A673 (cell line): ENCODE results near the gene MSI2. TPM values are rescaled to one million over a fixed set of nuclear protein-coding genes. Genes with fewer than 3 reads are reported as not detected.

Source experiments
- BruUV-seq: library from RNA; stranded (reverse); fragments of 400-500 nt; replicated peaks from 2 replicates; lab custom pipeline; 2021; lab: Mats Ljungman, UMichigan
- CTCF ChIA-PET: fragments of 300-600 bp; sonication (Branson Sonifier 250); formaldehyde crosslinking; loops from one replicate; lab custom pipeline; 2022; ENCODE audit warnings: antibody characterized with exemption; lab: Charles Lee
- POLR2A ChIA-PET: fragments of 300-600 bp; sonication (Branson Sonifier 250); formaldehyde crosslinking; loops from one replicate; lab custom pipeline; 2022; ENCODE audit warnings: antibody characterized with exemption; ENCODE audit not compliant: low non-redundant PET; lab: Charles Lee
- DNase-seq: peaks from one replicate; pipeline ENCODE4 v3.0.0-alpha.2; 2015; ENCODE audit warnings: low spot score
- H3K27ac ChIP-seq: fragments of 200-600 bp; sonication (generic); 2 replicates; pipeline ENCODE4 v1.5.1; 2016; ENCODE audit warnings: mixed run types, low read depth, mild to moderate bottlenecking, mixed read lengths, antibody characterized with exemption, low read length; ENCODE audit not compliant: poor library complexity, severe bottlenecking
- H3K27me3 ChIP-seq: fragments of 200-600 bp; sonication (generic); replicated peaks from 2 replicates; pipeline ENCODE4 v1.6.1; 2017; ENCODE audit warnings: mixed run types, low read depth, mild to moderate bottlenecking, mixed read lengths, antibody characterized with exemption, low read length; ENCODE audit not compliant: insufficient read depth, poor library complexity
- H3K36me3 ChIP-seq: fragments of 200-600 bp; sonication (generic); 2 replicates; pipeline ENCODE4 v1.6.1; 2016; ENCODE audit warnings: mixed run types, mild to moderate bottlenecking, mixed read lengths, antibody characterized with exemption, low read length; ENCODE audit not compliant: insufficient read depth, poor library complexity, severe bottlenecking
- H3K4me1 ChIP-seq: fragments of 200-600 bp; sonication (generic); 2 replicates; pipeline ENCODE4 v1.6.1; 2017; ENCODE audit warnings: mixed run types, mild to moderate bottlenecking, mixed read lengths, antibody characterized with exemption, low read length; ENCODE audit not compliant: insufficient read depth, poor library complexity, severe bottlenecking
- H3K4me3 ChIP-seq: fragments of 200-600 bp; sonication (generic); 2 replicates; pipeline ENCODE4 v1.5.1; 2016; ENCODE audit warnings: low read depth, mixed run types, mild to moderate bottlenecking, mixed read lengths, low read length; ENCODE audit not compliant: poor library complexity, severe bottlenecking
- H3K9me3 ChIP-seq: fragments of 200-600 bp; sonication (generic); 2 replicates; pipeline ENCODE4 v1.6.1; 2016; ENCODE audit warnings: mixed run types, low read depth, mild to moderate bottlenecking, mixed read lengths, antibody characterized with exemption, low read length; ENCODE audit not compliant: poor library complexity, severe bottlenecking
- EZH2 ChIP-seq: fragments of 200-600 bp; sonication (generic); IDR thresholded peaks from 2 replicates; pipeline ENCODE4 v1.6.1; 2017; ENCODE audit warnings: borderline replicate concordance, low read depth, mild to moderate bottlenecking, mixed read lengths, antibody characterized with exemption, low read length; ENCODE audit not compliant: poor library complexity, severe bottlenecking
- intact Hi-C: fragments of 100-400 bp; cut with micrococcal nuclease; formaldehyde crosslinking; loops from one replicate; pipeline ENCODE4 v1.10.0; 2022; ENCODE audit not compliant: unreplicated experiment
- total RNA-seq: library from RNA; stranded (reverse); gene quantifications from 2 replicates; pipeline ENCODE4 v1.2.3, GENCODE V29; 2021
- TF ChIP-seq, protein P1 (sequence below): fragments of 300-800, 200-600 bp; sonication (generic); conservative IDR thresholded peaks from 2 replicates; pipeline ENCODE4 v1.5.1; 2017; ENCODE audit warnings: low read depth, mild to moderate bottlenecking, antibody characterized with exemption, low read length, moderate library complexity, mixed read lengths

MSI2 gene
- total RNA-seq, 1 experiment from 2014 or later = 108 TPM

- DNase-seq = no peak
- no peaks in the 10 kb centered on the region for H3K27me3 ChIP-seq
- CTCF ChIA-PET = no interaction called here
- intact Hi-C loops = no loop called here
- H3K4me1 ChIP-seq = peaks cover 6% of the 10 kb centered on the region
- no peak overlapping the region for H3K27ac ChIP-seq
- no peak overlapping the region for H3K4me3 ChIP-seq
- peaks cover 8% of the 10 kb centered on the region for H3K9me3 ChIP-seq
- no peak for TF ChIP-seq EZH2
- TF ChIP-seq, protein P1, sequence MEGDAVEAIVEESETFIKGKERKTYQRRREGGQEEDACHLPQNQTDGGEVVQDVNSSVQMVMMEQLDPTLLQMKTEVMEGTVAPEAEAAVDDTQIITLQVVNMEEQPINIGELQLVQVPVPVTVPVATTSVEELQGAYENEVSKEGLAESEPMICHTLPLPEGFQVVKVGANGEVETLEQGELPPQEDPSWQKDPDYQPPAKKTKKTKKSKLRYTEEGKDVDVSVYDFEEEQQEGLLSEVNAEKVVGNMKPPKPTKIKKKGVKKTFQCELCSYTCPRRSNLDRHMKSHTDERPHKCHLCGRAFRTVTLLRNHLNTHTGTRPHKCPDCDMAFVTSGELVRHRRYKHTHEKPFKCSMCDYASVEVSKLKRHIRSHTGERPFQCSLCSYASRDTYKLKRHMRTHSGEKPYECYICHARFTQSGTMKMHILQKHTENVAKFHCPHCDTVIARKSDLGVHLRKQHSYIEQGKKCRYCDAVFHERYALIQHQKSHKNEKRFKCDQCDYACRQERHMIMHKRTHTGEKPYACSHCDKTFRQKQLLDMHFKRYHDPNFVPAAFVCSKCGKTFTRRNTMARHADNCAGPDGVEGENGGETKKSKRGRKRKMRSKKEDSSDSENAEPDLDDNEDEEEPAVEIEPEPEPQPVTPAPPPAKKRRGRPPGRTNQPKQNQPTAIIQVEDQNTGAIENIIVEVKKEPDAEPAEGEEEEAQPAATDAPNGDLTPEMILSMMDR = no peak
- no TSS peak for BruUV-seq
- POLR2A ChIA-PET = no interaction called here
- no peaks in the 10 kb centered on the region for H3K36me3 ChIP-seq
Measured at GRCh38 chr17:57373048-57373447, 116.7 kb downstream of the MSI2 start.

- no peak for DNase-seq
- ChIA-PET POLR2A (no interaction called here), CTCF (no interaction called here)
- Histone ChIP-seq H3K4me3 (no peak overlapping the region), H3K4me1 (peaks cover 8% of the 10 kb centered on the region), H3K36me3 (no peaks in the 10 kb centered on the region), H3K9me3 (peaks cover 8% of the 10 kb centered on the region), H3K27me3 (no peaks in the 10 kb centered on the region), H3K27ac (no peak overlapping the region)
- intact Hi-C loops = no loop called here
- no peak for TF ChIP-seq EZH2
- TF ChIP-seq, protein P1 = no peak
- BruUV-seq = no TSS peak
Measured at GRCh38 chr17:57373756-57374155, 117.4 kb downstream of the MSI2 start.

DNA sequence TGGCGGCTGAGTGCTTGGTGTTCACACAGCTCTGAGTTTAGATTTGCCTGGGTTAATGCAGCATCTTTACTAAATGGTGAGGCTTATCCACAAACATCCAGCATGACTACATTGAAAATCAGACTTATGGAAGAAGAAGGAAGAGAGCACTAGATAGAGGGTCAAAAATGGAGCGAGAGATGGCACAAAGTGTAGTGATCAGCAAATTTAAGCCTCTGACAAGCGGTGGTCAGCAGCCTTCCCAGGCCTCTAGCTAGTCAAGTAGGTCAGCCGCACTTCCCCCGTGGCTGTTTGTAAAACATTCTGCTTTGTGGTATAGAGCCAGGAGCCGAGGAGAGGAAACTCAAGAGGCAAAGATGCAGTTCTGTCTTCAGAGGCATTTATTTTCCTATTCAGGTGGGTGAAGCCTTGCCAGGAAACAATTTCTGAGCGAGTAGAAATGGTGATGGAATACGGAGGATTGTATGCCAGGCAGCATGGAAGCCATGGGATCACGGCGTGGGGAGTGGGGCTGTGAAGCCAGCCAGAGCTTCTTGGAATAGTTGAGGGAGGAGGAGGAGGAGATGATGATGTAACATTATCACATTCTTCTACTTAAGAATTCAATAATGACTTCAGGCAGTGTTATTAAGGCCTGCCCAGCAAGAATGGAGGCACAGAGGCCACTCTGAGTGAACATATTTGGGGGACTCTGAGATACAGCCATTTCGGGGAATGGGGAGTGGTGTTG lies 118.9 kb downstream of the MSI2 start:
- no peaks in the 10 kb centered on the region for H3K36me3 ChIP-seq
- no peak overlapping the region for H3K4me3 ChIP-seq
- intact Hi-C loops = no loop called here
- BruUV-seq = no TSS peak
- POLR2A ChIA-PET = interaction anchor here (0.6 kb wide), 1 partner anchor 47 kb away, joined by 3 read pairs; no protein-coding TSS in a partner anchor
- H3K27ac ChIP-seq = no peak overlapping the region
- peaks cover 11% of the 10 kb centered on the region for H3K4me1 ChIP-seq
- H3K9me3 ChIP-seq = peaks cover 8% of the 10 kb centered on the region
- no peak for TF ChIP-seq EZH2
- TF ChIP-seq, protein P1 = no peak
- no peak for DNase-seq
- CTCF ChIA-PET = no interaction called here
- H3K27me3 ChIP-seq = no peaks in the 10 kb centered on the region
